ENCODE results near the gene LIX1L. TPM values are rescaled to one million over a fixed set of nuclear protein-coding genes. Genes with fewer than 3 reads are reported as not detected.

The LIX1L gene
- total RNA-seq, 1 experiment from 2014 or later, result 12.4 TPM

DNA sequence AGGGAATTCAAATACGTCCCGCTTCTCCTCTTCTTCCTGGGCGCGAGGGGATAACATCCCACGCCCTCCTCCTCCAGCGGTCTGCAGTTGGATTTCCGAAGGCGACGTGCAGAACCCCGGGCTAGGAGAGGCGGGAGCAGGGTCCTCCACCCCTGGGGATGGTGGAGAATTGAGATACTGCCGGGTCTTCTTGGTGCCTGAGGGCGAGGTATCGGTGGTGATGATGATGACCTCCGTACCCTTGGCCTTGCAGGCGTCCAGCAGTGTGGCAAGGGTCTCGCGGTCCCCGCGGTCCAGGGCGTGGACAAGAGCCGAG is 3.2 kb upstream of the LIX1L start:
- Histone ChIP-seq H3K36me3 (ENCODE audit: control insufficient read depth in 1 of 2, insufficient read depth in 2 of 2, low read length in 2 of 2) (no peaks in the 10 kb centered on the region), H3K9me2 (ENCODE audit: insufficient read depth) (no peaks in the 10 kb centered on the region), H3K4me1 (ENCODE audit: control insufficient read depth in 1 of 2, insufficient read depth in 2 of 2, low read length in 2 of 2) (peaks cover 27 to 45% of the 10 kb centered on the region in 2 experiments), H3K9me3 (ENCODE audit: control insufficient read depth in 1 of 2, insufficient read depth in 1 of 2, low read depth in 1 of 2, low read length in 2 of 2) (no peaks in the 10 kb centered on the region), H3K9ac (ENCODE audit: low read length) (no peak overlapping the region), H3K27me3 (ENCODE audit: insufficient read depth, low read length) (no peaks in the 10 kb centered on the region), H3K79me2 (ENCODE audit: insufficient read depth, low read length) (no peaks in the 10 kb centered on the region), H3K27ac (ENCODE audit: low read depth, low read length) (no peak overlapping the region), H4K20me1 (ENCODE audit: insufficient read depth) (no peaks in the 10 kb centered on the region), H3K4me3 (replicated peaks in 1 of 2; ENCODE audit: low read depth in 1 of 2, low read length in 2 of 2) (no peak overlapping the region), H2AFZ (ENCODE audit: low read depth, low read length, poor library complexity, severe bottlenecking) (no peak overlapping the region), H3K4me2 (ENCODE audit: low read length) (no peak overlapping the region)
- ChIA-PET POLR2A (no interaction called here), RAD21 (ENCODE audit: low non-redundant PET in 1 of 2, low total read pairs in 2 of 2, uncharacterized antibody in 2 of 2, unreplicated experiment in 2 of 2) (no interaction called here), CTCF (no interaction called here)
- no TSS peak for BruUV-seq (replicated peaks)
- no peak for ATAC-seq
- TF ChIP-seq POLR2AphosphoS5 (IDR thresholded peaks at IDR 0.05; ENCODE audit: low read depth, low read length) (no peak), ELF1 (IDR thresholded peaks at IDR 0.05; ENCODE audit: borderline replicate concordance, low read depth) (no peak), SRF (IDR thresholded peaks at IDR 0.05; ENCODE audit: low read depth) (no peak), SIN3A (IDR thresholded peaks at IDR 0.05; ENCODE audit: low read depth) (no peak), POLR2A (IDR thresholded peaks at IDR 0.05; ENCODE audit: borderline replicate concordance, extremely low read depth, insufficient read depth, insufficient read length) (no peak), FOSL1 (IDR thresholded peaks at IDR 0.05; ENCODE audit: low read depth) (no peak), ZNF274 (IDR thresholded peaks at IDR 0.05; ENCODE audit: low read depth, low read length) (no peak), EGR1 (IDR thresholded peaks at IDR 0.05; ENCODE audit: low read depth) (no peak), ZFX (IDR thresholded peaks at IDR 0.05) (no peak)
- TF ChIP-seq, protein P1, sequence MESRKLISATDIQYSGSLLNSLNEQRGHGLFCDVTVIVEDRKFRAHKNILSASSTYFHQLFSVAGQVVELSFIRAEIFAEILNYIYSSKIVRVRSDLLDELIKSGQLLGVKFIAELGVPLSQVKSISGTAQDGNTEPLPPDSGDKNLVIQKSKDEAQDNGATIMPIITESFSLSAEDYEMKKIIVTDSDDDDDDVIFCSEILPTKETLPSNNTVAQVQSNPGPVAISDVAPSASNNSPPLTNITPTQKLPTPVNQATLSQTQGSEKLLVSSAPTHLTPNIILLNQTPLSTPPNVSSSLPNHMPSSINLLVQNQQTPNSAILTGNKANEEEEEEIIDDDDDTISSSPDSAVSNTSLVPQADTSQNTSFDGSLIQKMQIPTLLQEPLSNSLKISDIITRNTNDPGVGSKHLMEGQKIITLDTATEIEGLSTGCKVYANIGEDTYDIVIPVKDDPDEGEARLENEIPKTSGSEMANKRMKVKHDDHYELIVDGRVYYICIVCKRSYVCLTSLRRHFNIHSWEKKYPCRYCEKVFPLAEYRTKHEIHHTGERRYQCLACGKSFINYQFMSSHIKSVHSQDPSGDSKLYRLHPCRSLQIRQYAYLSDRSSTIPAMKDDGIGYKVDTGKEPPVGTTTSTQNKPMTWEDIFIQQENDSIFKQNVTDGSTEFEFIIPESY (IDR thresholded peaks at IDR 0.05; ENCODE audit: extremely low read depth, insufficient replicate concordance, low read length), result no peak
- intact Hi-C loops (cut with micrococcal nuclease), result loop anchor here (5.0 kb wide), 1 partner anchor 44 kb away; the partner anchor contains the start of gene PEX11B
- no peak for DNase-seq (ENCODE audit: low read depth, low spot score)

Measured in HCT116 (cell line).